Right atrium auricular region (tissue), 2 donors: ENCODE measurements around the gene NKAPD1. TPM values are rescaled to one million over a fixed set of nuclear protein-coding genes. Genes with fewer than 3 reads are reported as not detected.
"Not testable (repeated sequence)": the region's sequence is repeated elsewhere in the genome, so short reads cannot be mapped to it uniquely, and the experiment has no call there.

Experiments
- DNase-seq: peaks from one replicate; pipeline ENCODE4 v3.0.0-alpha.2; 2019; ENCODE audit warnings: low spot score
- H3K27ac ChIP-seq, 2 donors: fragments of 200-600 bp; sonication (generic); 1 replicate in 1 of 2; 2 replicates in 1 of 2; pipeline ENCODE4 v1.5.1; 2016 to 2019
- H3K27me3 ChIP-seq, 2 donors: fragments of 200-600 bp; sonication (generic); one replicate each; pipeline versions ENCODE4 v1.5.1 to v1.6.0; 2017 to 2019
- H3K36me3 ChIP-seq: fragments of 200-600 bp; sonication (generic); one replicate; pipeline ENCODE4 v1.5.1; 2016
- H3K4me1 ChIP-seq, 2 donors: fragments of 200-600 bp; sonication (generic); one replicate each; pipeline versions ENCODE4 v1.5.1 to v1.6.0; 2017 to 2019
- H3K4me3 ChIP-seq, 2 donors: fragments of 200-600 bp; sonication (generic); 1 replicate in 1 of 2; 2 replicates in 1 of 2; pipeline ENCODE4 v1.5.1; 2017 to 2019; ENCODE audit warnings: mild to moderate bottlenecking in 1 of 2, moderate library complexity in 1 of 2
- H3K9me3 ChIP-seq, 2 donors: fragments of 200-600 bp; sonication (generic); one replicate each; pipeline ENCODE4 v1.5.1; 2019
- total RNA-seq, 2 donors: library from RNA; depleted of rRNA; stranded (reverse); fragments of >200 nt; gene quantifications; one replicate each; pipeline ENCODE4 v1.1.0, GENCODE V29; 2016
- TF ChIP-seq, protein P1 (sequence below), 2 donors: fragments of 200-600 bp; sonication (generic); IDR thresholded peaks; one replicate each; pipeline ENCODE4 v1.5.1; 2019; ENCODE audit warnings: antibody characterized with exemption in 2 of 2

NKAPD1 gene
- total RNA-seq, 2 donors from 2014 or later, result 4.4 to 7.0 TPM

DNA sequence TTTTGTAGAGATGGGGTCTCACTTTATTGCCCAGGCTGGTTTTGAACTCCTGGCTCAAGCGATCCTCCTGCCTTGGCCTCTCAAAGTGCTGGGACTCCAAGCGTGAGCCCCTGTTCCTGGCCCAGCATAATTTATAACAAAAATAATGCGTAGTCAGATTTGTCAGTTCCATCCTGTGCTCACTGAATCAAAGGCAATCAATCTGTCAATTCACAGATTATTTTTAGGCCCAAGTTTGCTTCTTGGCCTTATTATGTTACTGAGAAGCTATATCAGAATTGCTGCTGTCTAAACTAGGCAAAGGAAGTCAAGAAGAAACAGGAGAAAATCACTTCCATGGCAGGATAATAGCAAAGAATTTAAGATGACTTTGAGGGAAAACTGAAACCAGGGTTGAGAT lies 40.2 kb upstream of the NKAPD1 start:
- H3K36me3 ChIP-seq, result peaks cover 77% of the 10 kb centered on the region
- no peak overlapping the region for H3K27ac ChIP-seq

DNA sequence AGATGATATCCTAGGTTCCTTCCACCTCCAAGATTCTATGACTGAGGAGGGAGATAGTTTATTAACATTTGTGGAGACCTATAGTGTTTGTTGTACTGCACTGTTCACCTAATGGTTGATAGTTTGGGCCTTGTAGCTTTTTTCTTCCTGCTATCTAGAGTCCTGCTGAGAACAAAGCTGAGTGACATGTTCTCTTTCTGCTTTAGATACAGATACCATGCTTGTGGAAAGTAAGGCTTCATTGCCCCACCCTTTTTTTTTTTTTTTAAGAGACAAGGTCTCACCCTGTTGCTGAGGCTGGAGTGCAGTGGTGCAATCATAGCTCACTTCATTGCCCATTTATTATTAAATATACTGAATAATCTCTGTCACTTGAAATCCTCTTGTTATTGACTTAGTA lies 36.6 kb upstream of the NKAPD1 start:
- Histone ChIP-seq H3K9me3 (no peaks in the 10 kb centered on the region), H3K4me3 (no peak overlapping the region), H3K4me1 (peaks cover 0 to 5% of the 10 kb centered on the region in 2 donors), H3K36me3 (peaks cover 76% of the 10 kb centered on the region), H3K27me3 (no peaks in the 10 kb centered on the region), H3K27ac (no peak overlapping the region)
- no peak for DNase-seq
- TF ChIP-seq, protein P1, sequence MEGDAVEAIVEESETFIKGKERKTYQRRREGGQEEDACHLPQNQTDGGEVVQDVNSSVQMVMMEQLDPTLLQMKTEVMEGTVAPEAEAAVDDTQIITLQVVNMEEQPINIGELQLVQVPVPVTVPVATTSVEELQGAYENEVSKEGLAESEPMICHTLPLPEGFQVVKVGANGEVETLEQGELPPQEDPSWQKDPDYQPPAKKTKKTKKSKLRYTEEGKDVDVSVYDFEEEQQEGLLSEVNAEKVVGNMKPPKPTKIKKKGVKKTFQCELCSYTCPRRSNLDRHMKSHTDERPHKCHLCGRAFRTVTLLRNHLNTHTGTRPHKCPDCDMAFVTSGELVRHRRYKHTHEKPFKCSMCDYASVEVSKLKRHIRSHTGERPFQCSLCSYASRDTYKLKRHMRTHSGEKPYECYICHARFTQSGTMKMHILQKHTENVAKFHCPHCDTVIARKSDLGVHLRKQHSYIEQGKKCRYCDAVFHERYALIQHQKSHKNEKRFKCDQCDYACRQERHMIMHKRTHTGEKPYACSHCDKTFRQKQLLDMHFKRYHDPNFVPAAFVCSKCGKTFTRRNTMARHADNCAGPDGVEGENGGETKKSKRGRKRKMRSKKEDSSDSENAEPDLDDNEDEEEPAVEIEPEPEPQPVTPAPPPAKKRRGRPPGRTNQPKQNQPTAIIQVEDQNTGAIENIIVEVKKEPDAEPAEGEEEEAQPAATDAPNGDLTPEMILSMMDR (IDR thresholded peaks at IDR 0.05), result no peak

More for the DNA sequence above, 40.2 kb upstream of the NKAPD1 start:
- Histone ChIP-seq H3K4me1 (no peaks in the 10 kb centered on the region), H3K4me3 (no peak overlapping the region), H3K9me3 (no peaks in the 10 kb centered on the region), H3K27me3 (no peaks in the 10 kb centered on the region)
- TF ChIP-seq, protein P1 (IDR thresholded peaks at IDR 0.05), result no peak
- DNase-seq, result no peak

DNA sequence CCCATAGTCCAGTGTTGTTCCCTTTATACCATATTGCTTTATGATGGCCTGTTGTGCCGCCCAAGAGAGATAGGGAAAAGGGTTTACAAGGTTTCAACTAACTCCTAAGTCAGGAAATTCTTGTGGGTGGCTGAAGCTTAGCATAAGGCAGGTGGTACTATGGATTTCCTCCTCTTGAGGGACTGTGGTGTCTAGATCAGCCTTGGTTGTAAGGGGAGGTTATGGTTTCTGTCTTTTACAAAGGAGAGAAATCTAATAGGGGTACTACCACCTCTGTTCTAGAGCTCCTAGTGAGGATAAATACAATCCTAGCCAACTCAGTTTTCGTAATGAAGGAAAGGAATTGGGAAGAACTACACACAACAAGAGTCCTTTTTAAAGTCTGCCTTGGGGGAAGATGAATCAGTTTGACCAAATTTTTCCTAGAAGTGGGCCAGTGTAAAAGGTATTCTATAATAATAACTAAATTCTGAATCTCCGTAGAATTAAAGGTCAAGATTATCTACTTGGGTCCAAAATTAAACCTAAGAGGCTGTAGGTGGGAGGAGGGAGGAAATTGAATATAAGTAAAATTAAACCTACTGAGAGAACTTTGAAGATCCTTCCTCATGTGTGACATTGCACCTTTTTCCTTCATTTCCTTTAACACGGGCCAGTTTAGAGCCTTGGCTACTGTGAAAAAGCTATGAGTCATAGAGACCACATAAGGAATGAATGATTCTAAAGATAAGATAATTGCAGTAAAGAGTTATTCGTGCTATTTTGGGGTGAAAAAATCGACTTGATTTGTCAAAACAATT lies 31.7 kb upstream of the NKAPD1 start:
- no peak overlapping the region for H3K27ac ChIP-seq
- TF ChIP-seq, protein P1 (IDR thresholded peaks at IDR 0.05), result no peak

DNA sequence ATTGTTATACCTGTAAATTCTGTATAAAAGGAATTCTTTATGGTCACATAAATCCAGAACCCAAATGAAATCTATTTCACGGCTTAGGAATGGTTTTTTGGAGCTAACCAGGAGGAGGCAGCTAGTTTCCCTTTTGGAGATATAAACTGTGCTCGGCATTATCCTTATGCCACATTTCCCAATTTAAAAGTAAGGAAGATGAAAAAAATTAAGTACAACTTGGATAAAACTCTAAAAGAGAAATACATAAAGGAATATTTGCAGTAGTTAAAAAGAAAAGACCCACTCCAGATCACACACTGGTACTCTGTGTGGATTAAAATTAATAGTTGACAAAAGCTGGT lies 31.2 kb upstream of the NKAPD1 start:
- Histone ChIP-seq H3K4me3 (no peak overlapping the region), H3K27me3 (no peaks in the 10 kb centered on the region), H3K36me3 (peaks cover 86% of the 10 kb centered on the region), H3K27ac (no peak overlapping the region), H3K4me1 (peaks cover 0 to 8% of the 10 kb centered on the region in 2 donors), H3K9me3 (no peaks in the 10 kb centered on the region)
- no peak for DNase-seq
- TF ChIP-seq, protein P1 (IDR thresholded peaks at IDR 0.05), result no peak

More for the DNA sequence above, 31.7 kb upstream of the NKAPD1 start:
- Histone ChIP-seq H3K4me3 (no peak overlapping the region), H3K36me3 (peaks cover 86% of the 10 kb centered on the region), H3K4me1 (peaks cover 0 to 8% of the 10 kb centered on the region in 2 donors), H3K27me3 (no peaks in the 10 kb centered on the region), H3K9me3 (no peaks in the 10 kb centered on the region)
- no peak for DNase-seq

DNA sequence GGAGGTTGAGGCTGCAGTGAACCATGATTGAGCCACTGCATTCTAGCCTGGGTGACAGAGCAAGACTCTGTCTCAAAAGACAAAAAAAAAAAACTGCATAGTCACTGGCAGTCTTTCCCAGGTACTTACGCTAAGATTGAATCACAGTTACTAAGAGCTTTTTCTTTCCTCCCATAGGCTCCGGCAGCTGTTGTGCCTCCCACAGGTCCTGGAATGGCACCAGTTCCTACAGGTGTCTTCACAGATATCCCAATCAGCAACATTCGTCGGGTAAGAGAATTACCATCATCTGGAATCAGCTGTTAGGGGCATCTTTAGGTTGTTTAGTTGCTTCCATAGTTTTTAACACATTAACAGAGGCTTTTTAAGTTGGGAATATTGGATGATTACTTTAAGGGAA lies 29.1 kb upstream of the NKAPD1 start:
- TF ChIP-seq, protein P1 (IDR thresholded peaks at IDR 0.05), result no peak
- Histone ChIP-seq H3K27ac (no peak overlapping the region), H3K4me3 (no peak overlapping the region), H3K27me3 (no peaks in the 10 kb centered on the region), H3K4me1 (peaks cover 0 to 13% of the 10 kb centered on the region in 2 donors), H3K9me3 (no peaks in the 10 kb centered on the region), H3K36me3 (peaks cover 77% of the 10 kb centered on the region)
- DNase-seq, result no peak

DNA sequence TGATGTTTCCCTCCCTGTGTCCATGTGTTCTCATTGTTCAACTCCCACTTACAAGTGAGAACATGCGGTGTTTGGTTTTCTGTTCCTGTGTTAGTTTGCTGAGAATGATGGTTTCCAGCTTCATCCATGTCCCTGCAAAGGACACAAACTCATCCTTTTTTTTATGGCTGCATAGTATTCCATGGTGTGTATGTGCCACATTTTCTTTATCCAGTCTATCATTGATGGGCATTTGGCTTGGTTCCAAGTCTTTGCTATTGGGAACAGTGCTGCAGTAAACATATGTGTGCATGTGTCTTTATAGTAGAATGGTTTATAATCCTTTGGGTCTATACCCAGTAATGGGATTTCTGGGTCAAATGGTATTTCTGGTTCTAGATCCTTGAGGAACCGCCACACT lies 27.5 kb upstream of the NKAPD1 start:
- H3K36me3 ChIP-seq, result peaks cover 70% of the 10 kb centered on the region
- not testable (repeated sequence) for H3K27me3 ChIP-seq, DNase-seq

DNA sequence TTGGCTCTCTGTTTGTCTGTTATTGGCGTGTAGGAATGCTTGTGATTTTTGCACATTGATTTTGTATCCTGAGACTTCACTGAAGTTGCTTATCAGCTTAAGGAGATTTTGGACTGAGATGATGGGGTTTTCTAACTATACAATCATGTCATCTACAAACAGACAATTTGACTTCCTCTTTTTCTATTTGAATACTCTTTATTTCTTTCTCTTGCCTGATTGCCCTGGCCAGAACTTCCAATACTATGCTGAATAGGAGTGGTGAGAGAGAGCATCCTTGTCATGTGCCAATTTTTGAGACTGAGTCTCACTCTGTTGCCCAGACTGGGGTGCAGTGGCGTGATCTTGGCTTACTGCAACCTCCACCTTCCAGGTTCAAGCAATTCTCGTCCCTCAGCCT lies 25.8 kb upstream of the NKAPD1 start:
- not testable (repeated sequence) for H3K9me3 ChIP-seq, H3K4me1 ChIP-seq, H3K4me3 ChIP-seq, H3K27me3 ChIP-seq, H3K27ac ChIP-seq, DNase-seq
- H3K36me3 ChIP-seq, result peaks cover 83% of the 10 kb centered on the region

More for the DNA sequence above, 27.5 kb upstream of the NKAPD1 start:
- peaks cover 0 to 13% of the 10 kb centered on the region in 2 donors for H3K4me1 ChIP-seq
- not testable (repeated sequence) for H3K9me3 ChIP-seq, H3K4me3 ChIP-seq, H3K27ac ChIP-seq
